Transverse colon (tissue), 4 donors: ENCODE data around the gene MYO15B.

Source experiments
- CTCF ChIP-seq, 5 experiments: fragments of 200-600 bp in 3 of 5; fragments of 450-650 bp in 2 of 5; sonication (generic) in 3 of 5; IDR thresholded peaks; 1 replicate in 2 of 5; 2 replicates in 3 of 5; pipeline ENCODE4 v1.5.1; 2016 to 2017; ENCODE audit warnings: antibody characterized with exemption in 5 of 5, inconsistent platforms in 3 of 5, mild to moderate bottlenecking in 2 of 5, moderate library complexity in 1 of 5
- EP300 ChIP-seq: sonication (generic); formaldehyde crosslinking; IDR thresholded peaks from one replicate; pipeline ENCODE4 v1.6.1; 2017; ENCODE audit warnings: antibody characterized with exemption, low read depth
- POLR2A ChIP-seq: fragments of 450-650 bp; IDR thresholded peaks from one replicate; pipeline ENCODE4 v1.6.1; 2016; ENCODE audit warnings: antibody characterized with exemption, mild to moderate bottlenecking, moderate library complexity
- POLR2AphosphoS5 ChIP-seq, 3 donors: sonication (generic); formaldehyde crosslinking; IDR thresholded peaks; one replicate each; pipeline ENCODE4 v1.6.1; 2016; ENCODE audit warnings: antibody characterized with exemption in 3 of 3

GRCh38 chr17:75662511-75662910, 74.9 kb downstream of the MYO15B start:
- TF ChIP-seq EP300 (no peak), CTCF (IDR thresholded peaks at IDR 0.05) (no peak), POLR2AphosphoS5 (IDR thresholded peaks at IDR 0.05) (no peak), POLR2A (no peak)
